ENCODE results near the gene NUDT3.
A peak's percentile ranks its signal among the peaks of the same experiment; 100 is the strongest.

NUDT3 gene

GRCh38 chr6:34392497-34393190, at the start of gene NUDT3:
TSS of gene NUDT3 (minus strand) at chr6:34392669. CDS start at chr6:34392362, 307 bp downstream.
- Histone ChIP-seq H3K27me3 (no peaks in the 10 kb centered on the region), H3K4me2 (peak within 1 kb of the TSS; percentile 94), H3K27ac (peak within 1 kb of the TSS; percentile 97), H3K4me3 (peak within 1 kb of the TSS; percentile 97), H3K4me1 (peaks cover 28% of the 10 kb centered on the region), H3K9me3 (peaks cover 14% of the 10 kb centered on the region), H3K9ac (peak within 1 kb of the TSS; percentile 98), H4K20me1 (peaks cover 32% of the 10 kb centered on the region), H3K36me3 (0 out of 2 replicates have a peak, but pooled peaks cover 10% of the 10 kb centered on the region)
- no peak for TF ChIP-seq Cebpa-rat (IDR thresholded peaks at IDR 0.05)

- Histone ChIP-seq H3K4me2 (peak overlapping the region; percentile 53), H3K4me3 (no peak overlapping the region), H3K9me3 (peaks cover 26% of the 10 kb centered on the region)
Observed at GRCh38 chr6:34441526-34441925, 49.1 kb upstream of the NUDT3 start.

GRCh38 chr6:34439442-34439841, 47.0 kb upstream of the NUDT3 start:
- Histone ChIP-seq H4K20me1 (no peaks in the 10 kb centered on the region), H3K4me2 (no peak overlapping the region), H3K9ac (no peak overlapping the region), H3K9me3 (peaks cover 27% of the 10 kb centered on the region), H3K27ac (no peak overlapping the region), H3K4me1 (peaks cover 16% of the 10 kb centered on the region), H3K36me3 (no peaks in the 10 kb centered on the region), H3K27me3 (no peaks in the 10 kb centered on the region), H3K4me3 (no peak overlapping the region)
- no peak for TF ChIP-seq Cebpa-rat (IDR thresholded peaks at IDR 0.05)

More at GRCh38 chr6:34441526-34441925, 49.1 kb upstream of the NUDT3 start:
- TF ChIP-seq Cebpa-rat (IDR thresholded peaks at IDR 0.05): no peak
- H3K27ac ChIP-seq: no peak overlapping the region
- H4K20me1 ChIP-seq: no peaks in the 10 kb centered on the region
- H3K36me3 ChIP-seq: no peaks in the 10 kb centered on the region
- H3K27me3 ChIP-seq: no peaks in the 10 kb centered on the region
- peaks cover 16% of the 10 kb centered on the region for H3K4me1 ChIP-seq
- H3K9ac ChIP-seq: no peak overlapping the region

GRCh38 chr6:34438705-34439104, 46.2 kb upstream of the NUDT3 start:
- H3K27me3 ChIP-seq: no peaks in the 10 kb centered on the region
- TF ChIP-seq Cebpa-rat (IDR thresholded peaks at IDR 0.05): no peak
- no peak overlapping the region for H3K27ac ChIP-seq
- no peak overlapping the region for H3K9ac ChIP-seq
- no peaks in the 10 kb centered on the region for H3K36me3 ChIP-seq
- no peak overlapping the region for H3K4me2 ChIP-seq
- H3K4me1 ChIP-seq: peaks cover 16% of the 10 kb centered on the region
- peaks cover 27% of the 10 kb centered on the region for H3K9me3 ChIP-seq
- no peaks in the 10 kb centered on the region for H4K20me1 ChIP-seq
- no peak overlapping the region for H3K4me3 ChIP-seq

DNA sequence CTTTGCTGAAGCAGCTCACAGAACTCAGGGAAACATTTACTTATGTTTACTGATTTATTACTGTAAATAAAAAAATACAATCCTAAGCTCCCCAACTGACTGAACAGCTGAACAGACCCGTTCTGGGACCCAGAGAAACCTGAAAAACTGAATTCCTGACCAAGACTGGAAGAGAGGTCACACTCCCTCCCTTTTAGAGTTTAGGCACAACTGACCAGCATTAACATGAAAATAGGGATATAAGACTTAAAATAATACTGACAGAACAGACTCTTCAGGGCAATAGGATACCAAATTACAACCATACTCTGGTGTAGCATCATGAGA, 45.1 kb upstream of the NUDT3 start:
- no peaks in the 10 kb centered on the region for H4K20me1 ChIP-seq
- no peaks in the 10 kb centered on the region for H3K27me3 ChIP-seq
- no peak overlapping the region for H3K4me3 ChIP-seq
- peaks cover 27% of the 10 kb centered on the region for H3K9me3 ChIP-seq
- no peak overlapping the region for H3K4me2 ChIP-seq
- no peak overlapping the region for H3K27ac ChIP-seq
- H3K4me1 ChIP-seq: peaks cover 16% of the 10 kb centered on the region
- TF ChIP-seq Cebpa-rat (IDR thresholded peaks at IDR 0.05): no peak
- no peak overlapping the region for H3K9ac ChIP-seq
- no peaks in the 10 kb centered on the region for H3K36me3 ChIP-seq

DNA sequence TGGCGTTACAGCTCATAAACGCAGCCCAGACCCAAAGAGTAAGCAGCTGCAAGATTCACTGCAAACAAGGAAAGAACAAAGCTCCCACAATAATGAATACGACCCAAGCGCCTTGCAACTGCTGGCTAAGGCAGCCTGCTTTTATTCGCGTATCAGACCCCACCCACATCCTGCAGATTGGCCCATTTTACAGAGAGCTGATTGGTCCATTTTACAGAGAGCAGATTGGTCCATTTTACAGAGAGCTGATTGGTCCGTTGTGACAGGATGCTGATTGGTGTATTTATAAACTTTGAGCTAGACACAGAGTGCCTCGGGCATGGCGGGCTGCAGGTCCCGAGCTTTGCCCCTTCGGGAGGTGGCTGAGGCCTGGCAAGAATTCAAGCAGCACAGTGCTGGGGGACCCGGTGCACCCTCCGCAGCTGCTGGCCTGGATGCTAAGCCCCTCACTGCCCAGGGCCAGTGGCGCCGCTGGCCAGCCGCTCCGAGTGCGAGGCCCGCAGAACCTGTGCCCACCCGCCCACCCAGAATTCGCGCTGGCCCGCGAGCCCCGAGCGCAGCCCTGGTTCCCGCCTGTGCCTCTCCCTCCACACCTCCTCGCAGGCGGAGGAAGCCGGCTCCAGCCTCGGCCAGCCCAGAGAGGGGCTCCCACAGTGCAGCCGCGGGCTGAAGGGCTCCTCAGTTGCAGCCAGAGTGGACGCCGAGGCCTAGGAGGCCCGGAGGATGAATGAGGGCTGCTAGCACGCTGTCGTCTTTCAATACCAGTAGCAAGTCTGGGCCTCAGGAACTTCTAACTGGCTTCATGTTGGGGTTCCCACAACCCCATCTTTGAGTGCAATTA, 44.6 kb upstream of the NUDT3 start:
- no peak overlapping the region for H3K4me3 ChIP-seq
- H3K9ac ChIP-seq: no peak overlapping the region
- H4K20me1 ChIP-seq: no peaks in the 10 kb centered on the region
- H3K4me1 ChIP-seq: peaks cover 16% of the 10 kb centered on the region
- no peaks in the 10 kb centered on the region for H3K27me3 ChIP-seq
- no peak overlapping the region for H3K27ac ChIP-seq
- no peak overlapping the region for H3K4me2 ChIP-seq
- no peak for TF ChIP-seq Cebpa-rat (IDR thresholded peaks at IDR 0.05)
- no peaks in the 10 kb centered on the region for H3K36me3 ChIP-seq
- H3K9me3 ChIP-seq: peaks cover 27% of the 10 kb centered on the region

- peaks cover 27% of the 10 kb centered on the region for H3K9me3 ChIP-seq
- no peaks in the 10 kb centered on the region for H3K27me3 ChIP-seq
Observed at GRCh38 chr6:34435916-34436315, 43.4 kb upstream of the NUDT3 start.

GRCh38 chr6:34425498-34426410, 33.3 kb upstream of the NUDT3 start, which contains the start of gene RPS10:
TSS of gene RPS10 (minus strand) at chr6:34426069. CDS start at chr6:34425221, 848 bp downstream.
- peak within 1 kb of the TSS; percentile 100 for H3K9ac ChIP-seq
- H3K4me2 ChIP-seq: peak within 1 kb of the TSS; percentile 93
- H3K27me3 ChIP-seq: no peaks in the 10 kb centered on the region
- peaks cover 43% of the 10 kb centered on the region for H3K36me3 ChIP-seq
- no peaks in the 10 kb centered on the region for H3K9me3 ChIP-seq
- peaks cover 30% of the 10 kb centered on the region for H3K4me1 ChIP-seq
- TF ChIP-seq Cebpa-rat (IDR thresholded peaks at IDR 0.05): no peak
- H3K27ac ChIP-seq: peak within 1 kb of the TSS; percentile 98
- H4K20me1 ChIP-seq: peaks cover 49% of the 10 kb centered on the region
- peak within 1 kb of the TSS; percentile 99 for H3K4me3 ChIP-seq

More at GRCh38 chr6:34435916-34436315, 43.4 kb upstream of the NUDT3 start:
- Histone ChIP-seq H3K4me3 (no peak overlapping the region), H3K4me2 (no peak overlapping the region), H4K20me1 (no peaks in the 10 kb centered on the region), H3K4me1 (peaks cover 6% of the 10 kb centered on the region), H3K27ac (no peak overlapping the region), H3K9ac (no peak overlapping the region), H3K36me3 (no peaks in the 10 kb centered on the region)
- no peak for TF ChIP-seq Cebpa-rat (IDR thresholded peaks at IDR 0.05)

DNA sequence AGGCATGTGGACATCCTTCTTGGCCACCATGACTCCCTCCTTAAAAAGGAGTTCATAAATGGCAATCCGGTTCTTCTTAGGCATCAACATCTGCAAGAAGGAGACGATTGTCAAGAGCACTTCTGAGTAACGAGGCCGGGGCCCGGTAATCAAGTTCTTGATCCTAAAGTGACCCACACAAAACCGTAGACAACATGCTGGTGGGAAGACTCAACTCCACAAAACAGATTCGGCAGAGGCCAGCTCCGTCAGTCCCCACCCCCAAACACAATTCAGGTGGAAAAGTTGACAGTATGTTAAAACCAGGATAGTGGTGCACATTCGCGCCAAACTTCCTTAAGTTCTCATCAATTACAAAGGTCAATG, 32.6 kb upstream of the NUDT3 start:
- no peak for TF ChIP-seq Cebpa-rat (IDR thresholded peaks at IDR 0.05)
- Histone ChIP-seq H3K9me3 (no peaks in the 10 kb centered on the region), H4K20me1 (peaks cover 55% of the 10 kb centered on the region), H3K36me3 (peaks cover 50% of the 10 kb centered on the region), H3K4me2 (peak overlapping the region; percentile 93), H3K4me1 (peaks cover 33% of the 10 kb centered on the region), H3K27ac (peak overlapping the region; percentile 98), H3K4me3 (peak overlapping the region; percentile 99), H3K9ac (peak overlapping the region; percentile 100), H3K27me3 (no peaks in the 10 kb centered on the region)

Data from BLaER1 (cell line).